ENCODE measurements around the gene QSOX2.

QSOX2 gene

DNA sequence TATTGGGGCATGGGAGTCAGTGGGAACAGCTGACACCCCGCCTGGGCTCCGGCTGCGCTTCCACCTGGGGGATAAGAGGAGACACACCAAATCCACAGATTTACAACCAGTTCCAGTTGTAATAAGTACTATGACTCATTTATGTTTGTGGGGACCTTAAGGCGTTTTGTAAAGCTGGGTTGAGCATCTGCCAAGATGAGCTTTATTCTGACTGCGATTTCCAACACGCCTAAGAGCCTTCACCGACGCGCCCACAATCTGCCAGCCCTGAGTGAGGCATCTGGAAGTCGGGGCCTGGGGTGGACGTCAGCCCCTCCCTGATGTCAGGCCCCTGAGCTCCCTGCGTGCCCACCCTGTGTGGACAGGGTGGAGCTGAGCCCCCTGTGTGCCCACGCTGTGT lies 26.3 kb downstream of the QSOX2 start:
- H3K9ac ChIP-seq (ENCODE audit: low read length), result no peak overlapping the region
- no peaks in the 10 kb centered on the region for H3K9me2 ChIP-seq (replicated peaks; ENCODE audit: insufficient read depth, low read length)
- peaks cover 16% of the 10 kb centered on the region; the same call in 1 of the 2 replicates for H3K79me2 ChIP-seq (ENCODE audit: low read length)
- H3K27ac ChIP-seq (ENCODE audit: low read length), result no peak overlapping the region
- H4K20me1 ChIP-seq (ENCODE audit: insufficient read depth, low read length), result no peaks in the 10 kb centered on the region
- no peak overlapping the region for H3K4me2 ChIP-seq (ENCODE audit: low read depth, low read length)
- no peaks in the 10 kb centered on the region; the same call in none of the 2 replicates for H3K36me3 ChIP-seq (replicated peaks; ENCODE audit: insufficient read depth, low read length)
- TF ChIP-seq EZH2phosphoT487 (IDR thresholded peaks at IDR 0.05; ENCODE audit: low read length), result no peak
- TF ChIP-seq EZH2 (optimal IDR thresholded peaks at IDR 0.05; ENCODE audit: low read depth, low read length), result no peak
- TF ChIP-seq, protein P1, sequence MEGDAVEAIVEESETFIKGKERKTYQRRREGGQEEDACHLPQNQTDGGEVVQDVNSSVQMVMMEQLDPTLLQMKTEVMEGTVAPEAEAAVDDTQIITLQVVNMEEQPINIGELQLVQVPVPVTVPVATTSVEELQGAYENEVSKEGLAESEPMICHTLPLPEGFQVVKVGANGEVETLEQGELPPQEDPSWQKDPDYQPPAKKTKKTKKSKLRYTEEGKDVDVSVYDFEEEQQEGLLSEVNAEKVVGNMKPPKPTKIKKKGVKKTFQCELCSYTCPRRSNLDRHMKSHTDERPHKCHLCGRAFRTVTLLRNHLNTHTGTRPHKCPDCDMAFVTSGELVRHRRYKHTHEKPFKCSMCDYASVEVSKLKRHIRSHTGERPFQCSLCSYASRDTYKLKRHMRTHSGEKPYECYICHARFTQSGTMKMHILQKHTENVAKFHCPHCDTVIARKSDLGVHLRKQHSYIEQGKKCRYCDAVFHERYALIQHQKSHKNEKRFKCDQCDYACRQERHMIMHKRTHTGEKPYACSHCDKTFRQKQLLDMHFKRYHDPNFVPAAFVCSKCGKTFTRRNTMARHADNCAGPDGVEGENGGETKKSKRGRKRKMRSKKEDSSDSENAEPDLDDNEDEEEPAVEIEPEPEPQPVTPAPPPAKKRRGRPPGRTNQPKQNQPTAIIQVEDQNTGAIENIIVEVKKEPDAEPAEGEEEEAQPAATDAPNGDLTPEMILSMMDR (IDR thresholded peaks at IDR 0.05; ENCODE audit: low read length), result no peak
- DNase-seq, result no peak
- H3K9me3 ChIP-seq (replicated peaks; ENCODE audit: insufficient read depth, low read length), result no peaks in the 10 kb centered on the region
- no peaks in the 10 kb centered on the region for H3K27me3 ChIP-seq (replicated peaks; ENCODE audit: insufficient read depth, low read length)
- H2AFZ ChIP-seq (ENCODE audit: low read length), result no peak overlapping the region
- H3F3A ChIP-seq (ENCODE audit: insufficient read depth, low read length), result no peaks in the 10 kb centered on the region
- no peak overlapping the region for H3K4me3 ChIP-seq (ENCODE audit: low read length)
- H3K4me1 ChIP-seq (ENCODE audit: low read length), result no peaks in the 10 kb centered on the region

DNA sequence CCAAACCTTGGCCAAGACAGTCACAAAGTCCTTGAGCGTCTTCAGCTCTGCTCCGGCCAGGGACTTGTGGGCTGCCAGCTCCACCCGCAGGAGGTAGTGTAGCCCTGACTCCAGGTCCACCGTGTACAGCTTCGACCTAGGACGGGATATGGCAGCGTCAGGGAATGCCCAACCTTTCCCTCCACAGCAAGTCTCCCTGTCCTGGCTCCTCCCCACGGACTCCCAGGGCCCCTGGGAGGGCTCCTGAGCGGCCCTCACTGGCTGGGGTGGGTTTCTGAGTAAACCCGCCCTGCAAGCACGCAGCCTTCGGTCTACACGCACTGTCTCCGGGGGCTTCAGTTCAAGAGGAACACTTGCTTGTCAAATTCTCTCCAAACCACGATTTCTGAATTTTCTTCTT lies 26.9 kb downstream of the QSOX2 start:
- Histone ChIP-seq H3K27me3 (replicated peaks; ENCODE audit: insufficient read depth, low read length) (no peaks in the 10 kb centered on the region), H2AFZ (ENCODE audit: low read length) (no peak overlapping the region), H3K36me3 (replicated peaks; ENCODE audit: insufficient read depth, low read length) (no peaks in the 10 kb centered on the region; the same call in none of the 2 replicates), H3K27ac (ENCODE audit: low read length) (no peak overlapping the region), H3F3A (ENCODE audit: insufficient read depth, low read length) (no peaks in the 10 kb centered on the region), H3K4me2 (ENCODE audit: low read depth, low read length) (no peak overlapping the region), H3K9ac (ENCODE audit: low read length) (no peak overlapping the region), H3K4me3 (ENCODE audit: low read length) (no peak overlapping the region), H3K9me2 (replicated peaks; ENCODE audit: insufficient read depth, low read length) (no peaks in the 10 kb centered on the region), H3K9me3 (replicated peaks; ENCODE audit: insufficient read depth, low read length) (no peaks in the 10 kb centered on the region), H3K4me1 (ENCODE audit: low read length) (no peaks in the 10 kb centered on the region), H3K79me2 (ENCODE audit: low read length) (peaks cover 14% of the 10 kb centered on the region; the same call in 1 of the 2 replicates), H4K20me1 (ENCODE audit: insufficient read depth, low read length) (no peaks in the 10 kb centered on the region)
- TF ChIP-seq EZH2phosphoT487 (IDR thresholded peaks at IDR 0.05; ENCODE audit: low read length) (no peak), EZH2 (optimal IDR thresholded peaks at IDR 0.05; ENCODE audit: low read depth, low read length) (no peak)
- TF ChIP-seq, protein P1 (IDR thresholded peaks at IDR 0.05; ENCODE audit: low read length), result no peak
- DNase-seq, result no peak

DNA sequence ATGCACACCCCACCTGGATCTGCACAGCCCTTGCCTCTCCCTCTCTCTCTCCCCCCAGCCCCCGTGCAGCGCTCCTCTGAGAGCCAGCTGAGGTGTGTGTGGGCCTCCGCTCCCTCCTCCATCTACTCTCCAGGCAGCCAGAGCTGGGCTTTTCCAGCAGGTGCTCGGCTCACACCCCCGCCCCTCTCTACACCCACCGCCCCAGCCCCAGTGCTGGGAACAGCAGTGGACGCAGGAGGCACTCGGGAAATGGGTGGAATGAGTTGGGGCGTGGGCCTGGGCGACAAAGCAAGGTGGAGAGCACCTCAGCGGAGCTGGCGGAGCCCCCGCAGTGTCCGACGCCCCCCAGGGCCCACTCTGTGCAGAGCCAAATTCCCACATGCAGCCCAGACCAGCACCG lies 27.3 kb downstream of the QSOX2 start:
- no peaks in the 10 kb centered on the region for H3K4me1 ChIP-seq (ENCODE audit: low read length)
- no peak for TF ChIP-seq EZH2 (optimal IDR thresholded peaks at IDR 0.05; ENCODE audit: low read depth, low read length)
- no peak for TF ChIP-seq EZH2phosphoT487 (IDR thresholded peaks at IDR 0.05; ENCODE audit: low read length)
- TF ChIP-seq, protein P1 (IDR thresholded peaks at IDR 0.05; ENCODE audit: low read length), result no peak
- no peak overlapping the region for H2AFZ ChIP-seq (ENCODE audit: low read length)
- no peak for DNase-seq
- H3K27me3 ChIP-seq (replicated peaks; ENCODE audit: insufficient read depth, low read length), result no peaks in the 10 kb centered on the region
- H3K9ac ChIP-seq (ENCODE audit: low read length), result no peak overlapping the region
- peaks cover 10% of the 10 kb centered on the region; the same call in 1 of the 2 replicates for H3K79me2 ChIP-seq (ENCODE audit: low read length)
- H4K20me1 ChIP-seq (ENCODE audit: insufficient read depth, low read length), result no peaks in the 10 kb centered on the region
- no peaks in the 10 kb centered on the region for H3K9me3 ChIP-seq (replicated peaks; ENCODE audit: insufficient read depth, low read length)
- no peak overlapping the region for H3K4me3 ChIP-seq (ENCODE audit: low read length)
- H3K4me2 ChIP-seq (ENCODE audit: low read depth, low read length), result no peak overlapping the region
- H3K36me3 ChIP-seq (replicated peaks; ENCODE audit: insufficient read depth, low read length), result no peaks in the 10 kb centered on the region; the same call in 1 of the 2 replicates
- H3K9me2 ChIP-seq (replicated peaks; ENCODE audit: insufficient read depth, low read length), result no peaks in the 10 kb centered on the region
- H3F3A ChIP-seq (ENCODE audit: insufficient read depth, low read length), result no peaks in the 10 kb centered on the region
- no peak overlapping the region for H3K27ac ChIP-seq (ENCODE audit: low read length)
